DOHH2 (cell line): Measurements from ENCODE around the gene CBLB.

Experiments
- CTCF ChIP-seq: fragments of 200-600 bp; sonication (generic); IDR thresholded peaks from one replicate; pipeline ENCODE4 v1.5.1; 2014; ENCODE audit warnings: antibody characterized with exemption, mild to moderate bottlenecking, low read depth, low read length; ENCODE audit not compliant: poor library complexity, severe bottlenecking
- EZH2phosphoT487 ChIP-seq: fragments of 200-600 bp; sonication (generic); IDR thresholded peaks from 2 replicates; pipeline ENCODE4 v1.6.1; 2017; ENCODE audit warnings: borderline replicate concordance, mild to moderate bottlenecking, antibody characterized with exemption, low read length, moderate library complexity, mixed read lengths

GRCh38 chr3:105868742-105869530, at the start of gene CBLB:
- TF ChIP-seq CTCF (no peak), EZH2phosphoT487 (no peak)
